HEK293T (cell line): ENCODE measurements around the gene POLR2F.

Experiments used
- BHLHE40 ChIP-seq: fragments of 450-650 bp; IDR thresholded peaks from 2 replicates; pipeline ENCODE4 v1.6.1; 2016; ENCODE audit warnings: mild to moderate bottlenecking, moderate library complexity, borderline replicate concordance
- ELF4 ChIP-seq: fragments of 450-650 bp; IDR thresholded peaks from 2 replicates; pipeline ENCODE4 v1.6.1; 2017; ENCODE audit warnings: antibody characterized with exemption
- FOXK2 ChIP-seq: fragments of 450-650 bp; IDR thresholded peaks from 2 replicates; pipeline ENCODE4 v1.6.1; 2016; ENCODE audit warnings: mild to moderate bottlenecking
- HDGF ChIP-seq: fragments of 450-650 bp; IDR thresholded peaks from 2 replicates; pipeline ENCODE4 v1.6.1; 2017; ENCODE audit warnings: antibody characterized with exemption, borderline replicate concordance
- L3MBTL2 ChIP-seq: fragments of 450-650 bp; conservative IDR thresholded peaks from 2 replicates; pipeline ENCODE4 v1.6.1; 2016; ENCODE audit warnings: mild to moderate bottlenecking
- LEF1 ChIP-seq: fragments of 450-650 bp; IDR thresholded peaks from 2 replicates; pipeline ENCODE4 v1.6.1; 2017; ENCODE audit warnings: mild to moderate bottlenecking, borderline replicate concordance
- NFRKB ChIP-seq: fragments of 450-650 bp; IDR thresholded peaks from 2 replicates; pipeline ENCODE4 v1.6.1; 2016; ENCODE audit warnings: mild to moderate bottlenecking, moderate library complexity
- SP1 ChIP-seq: fragments of 450-650 bp; IDR thresholded peaks from 2 replicates; pipeline ENCODE4 v1.6.1; 2017
- TARDBP ChIP-seq: fragments of 450-650 bp; IDR thresholded peaks from 2 replicates; pipeline ENCODE4 v1.6.1; 2016
- ZNF384 ChIP-seq: fragments of 450-650 bp; IDR thresholded peaks from 2 replicates; pipeline ENCODE4 v1.6.1; 2016

DNA sequence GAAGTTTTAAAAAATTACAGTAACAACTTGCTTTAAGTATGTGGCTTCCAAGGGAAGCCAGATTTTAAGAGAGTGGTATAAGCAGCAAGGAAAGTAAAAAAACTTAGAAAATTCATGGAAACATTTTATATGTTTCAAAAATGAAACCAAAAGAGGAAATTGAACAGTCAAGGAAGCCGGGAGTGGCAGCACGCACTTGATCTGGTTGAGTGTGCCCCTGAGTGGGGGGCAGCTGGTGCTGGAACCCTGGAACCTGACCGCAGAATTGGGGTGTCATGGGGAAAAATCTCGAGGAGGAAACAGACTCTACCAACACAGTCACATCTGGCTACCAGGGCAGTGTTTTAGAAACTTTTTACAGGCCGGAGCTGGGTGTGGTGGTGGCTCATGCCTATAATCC is 33.4 kb upstream of the POLR2F start:
- TF ChIP-seq FOXK2, result no peak
- TF ChIP-seq BHLHE40, result no peak
- TF ChIP-seq SP1, result no peak
- no peak for TF ChIP-seq ELF4
- no peak for TF ChIP-seq NFRKB
- no peak for TF ChIP-seq L3MBTL2
- no peak for TF ChIP-seq TARDBP
- TF ChIP-seq LEF1, result no peak
- TF ChIP-seq ZNF384, result no peak
- no peak for TF ChIP-seq HDGF
